Tibial nerve (tissue), 4 donors: ENCODE data around the gene CRIP2.

ENCODE experiments used
- CTCF ChIP-seq, 5 experiments: fragments of 200-600 bp in 3 of 5; fragments of 450-650 bp in 2 of 5; sonication (generic) in 3 of 5; IDR thresholded peaks; one replicate each; pipeline ENCODE4 v1.5.1; 2016 to 2019; ENCODE audit warnings: antibody characterized with exemption in 5 of 5, mild to moderate bottlenecking in 3 of 5, moderate library complexity in 2 of 5
- EP300 ChIP-seq, 2 donors: sonication (generic); formaldehyde crosslinking; IDR thresholded peaks; one replicate each; pipeline ENCODE4 v1.6.1; 2017; ENCODE audit warnings: antibody characterized with exemption in 2 of 2, mild to moderate bottlenecking in 1 of 2
- POLR2A ChIP-seq, 2 donors: fragments of 450-650 bp; IDR thresholded peaks; one replicate each; pipeline ENCODE4 v1.6.1; 2017; ENCODE audit warnings: antibody characterized with exemption in 2 of 2, mild to moderate bottlenecking in 2 of 2, moderate library complexity in 2 of 2

- TF ChIP-seq CTCF (IDR thresholded peaks at IDR 0.05) (no peak), POLR2A (IDR thresholded peaks at IDR 0.05) (no peak), EP300 (IDR thresholded peaks at IDR 0.05) (no peak)
Measured at GRCh38 chr14:105470350-105471296, 4.0 kb upstream of the CRIP2 start.
